Activated T-cell treated with anti-CD3 and anti-CD28 coated beads, Interleukin-2, amount 50 U/mL, for 4 hours (primary cell): Measurements from ENCODE around the gene PDK4. TPM values are rescaled to one million over a fixed set of nuclear protein-coding genes. Genes with fewer than 3 reads are reported as not detected.

Experiments used
- ATAC-seq, 2 donors: fragments of 200-7000 bp; cut with Tn5 transposase; one replicate each; pipeline ENCODE4 v1.10.0; 2021
- DNase-seq: peaks from one replicate; pipeline ENCODE4 v3.0.0-alpha.2; 2020
- H3K27me3 Mint-ChIP-seq: one replicate; pipeline ENCODE4 v1.8.0; 2021; ENCODE audit warnings: low read depth, mixed read lengths
- H3K36me3 Mint-ChIP-seq: one replicate; pipeline ENCODE4 v1.8.0; 2022; ENCODE audit warnings: mixed read lengths; ENCODE audit not compliant: insufficient read depth
- H3K4me1 Mint-ChIP-seq: one replicate; pipeline ENCODE4 v1.8.0; 2021; ENCODE audit warnings: low read depth, mixed read lengths
- H3K4me3 Mint-ChIP-seq: one replicate; pipeline ENCODE4 v1.8.0; 2021; ENCODE audit warnings: mild to moderate bottlenecking, moderate library complexity, mixed read lengths
- H3K9me3 Mint-ChIP-seq: one replicate; pipeline ENCODE4 v1.8.0; 2021; ENCODE audit warnings: mixed read lengths
- total RNA-seq, 3 donors: library from RNA; stranded (reverse); gene quantifications; one replicate each; pipeline ENCODE4 v1.2.1, GENCODE V29; 2021

PDK4 gene
- total RNA-seq, 3 donors from 2014 or later = 0.18 to 0.40 (median 0.33) TPM

DNA sequence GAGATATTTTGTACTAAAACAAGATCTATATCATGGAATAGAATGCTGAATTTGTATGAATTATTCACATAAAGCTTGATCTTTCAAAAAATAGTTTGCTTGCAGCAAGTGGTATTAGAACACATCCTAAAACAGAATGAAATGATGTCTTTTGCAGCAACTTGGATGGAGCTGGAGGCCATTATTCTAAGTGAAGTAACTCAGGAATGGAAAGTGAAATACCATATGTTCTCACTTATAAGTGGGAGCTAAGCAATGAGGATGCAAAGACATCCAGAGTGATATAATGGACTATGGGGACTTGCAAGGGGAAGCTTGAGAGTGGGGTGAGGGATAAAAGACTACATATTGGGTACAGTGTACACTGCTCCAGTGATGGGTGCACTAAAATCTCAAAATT, 56.9 kb downstream of the PDK4 start:
- Mint-ChIP-seq H3K9me3 (no peaks in the 10 kb centered on the region), H3K36me3 (no peaks in the 10 kb centered on the region), H3K27me3 (peaks cover 8% of the 10 kb centered on the region), H3K4me3 (no peak overlapping the region), H3K4me1 (no peaks in the 10 kb centered on the region)
- ATAC-seq (no peak), DNase-seq (no peak)

DNA sequence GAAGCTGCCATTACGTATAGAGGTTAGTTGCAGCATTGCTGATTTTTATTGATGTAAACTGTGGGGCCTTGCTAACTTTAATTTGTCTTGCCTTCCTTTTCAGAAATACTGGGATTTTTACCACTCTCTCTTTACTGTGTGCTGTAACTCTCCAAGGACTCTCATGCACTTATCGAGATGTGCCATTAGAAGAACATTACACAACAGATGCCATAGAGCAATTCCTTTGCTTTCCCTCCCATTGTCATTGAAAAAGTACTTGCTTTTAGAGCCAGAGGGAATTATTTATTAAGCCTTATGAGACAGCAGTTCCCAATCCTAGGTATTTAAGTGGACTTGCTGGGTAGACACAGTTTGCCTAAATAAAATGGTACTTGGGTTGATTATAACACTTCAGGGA, 58.8 kb downstream of the PDK4 start:
- no peaks in the 10 kb centered on the region for H3K9me3 Mint-ChIP-seq
- ATAC-seq (no peak), DNase-seq (no peak)
- no peaks in the 10 kb centered on the region for H3K4me1 Mint-ChIP-seq
- H3K27me3 Mint-ChIP-seq = peaks cover 8% of the 10 kb centered on the region
- no peaks in the 10 kb centered on the region for H3K36me3 Mint-ChIP-seq
- H3K4me3 Mint-ChIP-seq = no peak overlapping the region

DNA sequence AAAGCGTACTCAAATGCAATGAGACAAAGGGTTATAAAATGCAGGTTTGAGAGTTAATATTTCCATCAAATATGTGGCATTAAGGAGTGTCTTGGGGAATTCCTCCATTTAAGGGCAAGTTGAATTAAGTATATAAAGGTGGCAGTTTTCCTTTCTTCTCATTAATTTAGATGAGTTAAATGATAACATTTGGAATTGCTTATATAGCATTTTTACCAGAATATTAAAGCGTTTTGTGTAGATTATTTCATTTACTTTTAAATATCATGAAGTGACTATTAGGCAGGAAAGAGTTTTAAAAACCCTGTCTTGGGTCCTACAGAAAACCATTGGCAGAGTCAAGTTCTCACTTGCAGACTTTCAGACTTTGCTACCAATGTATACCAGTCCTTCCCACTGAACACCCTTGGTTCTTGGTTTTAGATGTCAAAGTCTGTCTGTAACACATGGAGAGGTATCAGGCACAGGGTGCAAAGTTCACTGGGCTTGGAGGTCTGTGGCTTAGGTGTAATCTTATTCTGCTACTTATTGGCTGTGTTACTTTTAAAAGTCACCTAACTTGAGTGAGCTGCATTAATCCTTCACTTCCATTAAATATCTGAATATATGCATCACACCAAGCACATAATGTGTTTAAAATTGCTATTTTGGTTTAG, 59.5 kb downstream of the PDK4 start:
- ATAC-seq (no peak), DNase-seq (no peak)
- H3K36me3 Mint-ChIP-seq = no peaks in the 10 kb centered on the region
- H3K4me1 Mint-ChIP-seq = no peaks in the 10 kb centered on the region
- H3K9me3 Mint-ChIP-seq = no peaks in the 10 kb centered on the region
- H3K4me3 Mint-ChIP-seq = no peak overlapping the region
- H3K27me3 Mint-ChIP-seq = peaks cover 8% of the 10 kb centered on the region

DNA sequence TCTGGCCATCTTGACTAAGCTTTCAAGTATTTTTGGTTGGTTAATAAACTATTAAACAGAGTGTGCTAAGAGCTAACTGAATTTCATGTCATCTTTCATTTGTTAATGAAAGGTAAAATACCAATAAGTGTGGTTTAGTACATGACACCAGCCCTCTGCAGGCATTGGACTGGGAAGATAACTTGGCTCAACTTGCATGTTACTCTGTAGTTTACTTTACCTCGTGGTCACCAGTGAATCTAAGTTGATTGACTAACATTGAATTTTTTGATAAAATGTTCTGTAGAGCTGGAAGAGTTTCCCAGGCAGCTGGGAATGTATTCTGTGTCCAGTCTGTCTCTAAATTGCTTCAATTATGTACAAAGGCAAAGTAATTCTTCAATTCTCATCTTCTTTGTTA, 60.7 kb downstream of the PDK4 start:
- H3K4me3 Mint-ChIP-seq = no peak overlapping the region
- peaks cover 5% of the 10 kb centered on the region for H3K27me3 Mint-ChIP-seq

DNA sequence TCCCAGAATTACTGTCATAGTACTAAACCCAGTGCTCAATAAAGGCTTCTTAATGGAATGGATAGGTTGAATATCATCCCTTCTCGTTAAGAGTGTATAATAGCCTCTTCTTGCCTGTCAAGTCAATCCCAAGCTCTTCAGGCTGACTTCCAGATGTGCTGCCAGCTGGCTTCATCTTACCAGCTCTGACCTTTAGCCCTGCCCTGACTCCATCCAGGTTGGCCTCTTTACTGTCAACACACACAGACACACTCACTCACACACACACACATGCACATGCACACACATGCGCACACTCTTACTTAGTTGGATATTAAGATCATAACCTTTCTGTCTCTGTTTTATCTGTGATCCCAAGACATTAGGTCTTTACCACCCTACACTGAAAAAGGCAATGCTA, 61.5 kb downstream of the PDK4 start:
- no peaks in the 10 kb centered on the region for H3K9me3 Mint-ChIP-seq
- H3K27me3 Mint-ChIP-seq = peaks cover 5% of the 10 kb centered on the region
- no peak overlapping the region for H3K4me3 Mint-ChIP-seq
- H3K4me1 Mint-ChIP-seq = no peaks in the 10 kb centered on the region
- ATAC-seq = no peak
- no peak for DNase-seq
- no peaks in the 10 kb centered on the region for H3K36me3 Mint-ChIP-seq

More for the DNA sequence above, 60.7 kb downstream of the PDK4 start:
- Mint-ChIP-seq H3K4me1 (no peaks in the 10 kb centered on the region), H3K36me3 (no peaks in the 10 kb centered on the region), H3K9me3 (no peaks in the 10 kb centered on the region)
- ATAC-seq (no peak), DNase-seq (no peak)

Other genes starting within 250 kb of the PDK4 start
- gene PON3, start 200.1 kb downstream of the PDK4 start, total RNA-seq = not detected
- gene PON2, start 161.5 kb downstream of the PDK4 start, total RNA-seq = 1 to 10 TPM; 2.1 to 3.0 (median 2.3) TPM
- gene ASB4, start 110.6 kb downstream of the PDK4 start, total RNA-seq = under 1 TPM in 1 of 3 donors, not detected in 2; 0.05 TPM
- not detected for gene DYNC1I1, start 176.0 kb upstream of the PDK4 start, total RNA-seq